ENCODE results near the gene SRD5A1.

Gene SRD5A1

GRCh38 chr5:6683241-6683640 lies 50.0 kb downstream of the SRD5A1 start:
- TF ChIP-seq, protein P1, sequence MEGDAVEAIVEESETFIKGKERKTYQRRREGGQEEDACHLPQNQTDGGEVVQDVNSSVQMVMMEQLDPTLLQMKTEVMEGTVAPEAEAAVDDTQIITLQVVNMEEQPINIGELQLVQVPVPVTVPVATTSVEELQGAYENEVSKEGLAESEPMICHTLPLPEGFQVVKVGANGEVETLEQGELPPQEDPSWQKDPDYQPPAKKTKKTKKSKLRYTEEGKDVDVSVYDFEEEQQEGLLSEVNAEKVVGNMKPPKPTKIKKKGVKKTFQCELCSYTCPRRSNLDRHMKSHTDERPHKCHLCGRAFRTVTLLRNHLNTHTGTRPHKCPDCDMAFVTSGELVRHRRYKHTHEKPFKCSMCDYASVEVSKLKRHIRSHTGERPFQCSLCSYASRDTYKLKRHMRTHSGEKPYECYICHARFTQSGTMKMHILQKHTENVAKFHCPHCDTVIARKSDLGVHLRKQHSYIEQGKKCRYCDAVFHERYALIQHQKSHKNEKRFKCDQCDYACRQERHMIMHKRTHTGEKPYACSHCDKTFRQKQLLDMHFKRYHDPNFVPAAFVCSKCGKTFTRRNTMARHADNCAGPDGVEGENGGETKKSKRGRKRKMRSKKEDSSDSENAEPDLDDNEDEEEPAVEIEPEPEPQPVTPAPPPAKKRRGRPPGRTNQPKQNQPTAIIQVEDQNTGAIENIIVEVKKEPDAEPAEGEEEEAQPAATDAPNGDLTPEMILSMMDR (IDR thresholded peaks at IDR 0.05): no peak
- TF ChIP-seq ZFX (IDR thresholded peaks at IDR 0.05; ENCODE audit: borderline replicate concordance): no peak
- no peak overlapping the region for H3K27ac ChIP-seq

GRCh38 chr5:6684075-6684474 lies 50.8 kb downstream of the SRD5A1 start:
- TF ChIP-seq, protein P1 (IDR thresholded peaks at IDR 0.05): no peak
- no peak for TF ChIP-seq ZFX (IDR thresholded peaks at IDR 0.05; ENCODE audit: borderline replicate concordance)
- no peak overlapping the region for H3K27ac ChIP-seq

DNA sequence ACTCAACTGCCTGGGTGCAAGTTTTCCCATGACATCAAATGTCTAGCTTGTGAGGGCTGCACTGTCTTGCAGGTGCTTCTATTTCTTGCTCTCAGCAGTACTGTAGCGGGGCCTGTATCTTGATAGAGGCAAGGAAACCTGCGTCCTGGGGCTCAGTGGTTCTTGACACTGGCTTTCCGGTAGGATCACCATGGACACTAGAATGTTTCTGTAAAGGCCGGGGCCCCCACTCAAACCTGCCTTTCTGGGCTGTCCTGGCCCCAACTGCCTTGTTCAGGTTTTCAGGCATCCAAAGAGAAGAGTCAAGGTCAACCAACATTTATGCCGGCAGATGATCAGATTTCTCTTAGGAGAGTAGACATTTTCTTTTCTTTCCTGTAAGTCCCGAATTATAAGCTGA lies 53.3 kb downstream of the SRD5A1 start:
- no peak overlapping the region for H3K27ac ChIP-seq
- TF ChIP-seq, protein P1 (IDR thresholded peaks at IDR 0.05): no peak
- no peak for TF ChIP-seq ZFX (IDR thresholded peaks at IDR 0.05; ENCODE audit: borderline replicate concordance)

- TF ChIP-seq, protein P1 (IDR thresholded peaks at IDR 0.05): no peak
- TF ChIP-seq ZFX (IDR thresholded peaks at IDR 0.05; ENCODE audit: borderline replicate concordance): no peak
- no peak overlapping the region for H3K27ac ChIP-seq
Measured at GRCh38 chr5:6686915-6687409, 53.7 kb downstream of the SRD5A1 start.

DNA sequence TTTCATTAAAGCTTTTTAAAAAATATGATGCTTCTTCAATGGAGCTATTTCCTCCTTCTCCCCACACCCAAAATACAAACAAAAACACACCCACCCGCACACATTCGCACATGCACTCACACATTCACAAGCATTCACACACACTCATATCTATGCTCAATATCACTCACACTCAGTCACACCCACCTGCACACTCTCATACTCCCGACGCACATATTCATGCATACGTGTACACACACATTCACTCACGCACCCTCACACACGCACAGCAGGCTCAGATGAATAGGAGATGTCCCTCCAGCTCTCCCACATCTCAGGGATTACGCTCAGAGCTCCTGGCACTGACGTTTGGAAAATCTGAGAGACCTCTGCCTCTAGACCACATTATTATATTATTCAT lies 54.3 kb downstream of the SRD5A1 start:
- no peak overlapping the region for H3K27ac ChIP-seq
- TF ChIP-seq ZFX (IDR thresholded peaks at IDR 0.05; ENCODE audit: borderline replicate concordance): no peak

DNA sequence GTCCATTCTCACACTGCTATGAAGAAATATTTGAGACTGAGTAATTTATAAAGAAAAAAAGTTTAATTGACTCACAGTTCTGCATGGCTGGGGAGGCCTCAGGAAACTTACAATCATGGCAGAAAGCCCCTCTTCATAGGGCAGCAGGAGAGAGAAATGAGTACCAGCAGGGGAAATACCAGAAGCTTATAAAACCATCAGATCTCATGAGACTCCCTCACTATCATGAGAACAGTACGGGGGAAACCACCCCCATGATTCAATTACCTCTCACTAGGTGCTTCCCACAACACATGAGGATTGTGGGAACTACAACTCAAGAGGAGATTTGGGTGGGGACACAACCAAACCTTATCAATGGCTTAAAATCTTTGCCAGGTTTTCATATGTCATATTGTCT lies 59.7 kb downstream of the SRD5A1 start:
- no peak for TF ChIP-seq ZFX (IDR thresholded peaks at IDR 0.05; ENCODE audit: borderline replicate concordance)

DNA sequence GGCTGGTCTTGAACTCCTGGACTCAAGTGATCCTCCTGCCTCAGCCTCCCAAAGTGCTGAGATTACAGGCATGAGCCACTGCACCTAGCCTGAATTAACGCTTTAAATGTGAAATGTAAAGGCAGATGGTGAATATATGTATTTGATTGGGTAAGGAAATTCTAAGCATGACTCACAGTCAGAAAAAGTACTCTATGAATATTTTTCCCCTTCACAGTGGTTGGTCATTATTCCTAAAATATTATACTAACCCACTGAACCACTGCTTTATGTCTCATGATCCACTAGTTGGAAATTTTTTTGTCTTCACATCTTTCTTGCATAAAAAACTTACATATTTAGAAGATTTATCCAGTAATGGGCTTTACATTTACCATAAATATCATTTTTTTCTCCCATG lies 65.5 kb downstream of the SRD5A1 start:
- TF ChIP-seq ZFX (IDR thresholded peaks at IDR 0.05; ENCODE audit: borderline replicate concordance): no peak
- TF ChIP-seq, protein P1 (IDR thresholded peaks at IDR 0.05): no peak

More for the DNA sequence above, 59.7 kb downstream of the SRD5A1 start:
- H3K27ac ChIP-seq: no peak overlapping the region

DNA sequence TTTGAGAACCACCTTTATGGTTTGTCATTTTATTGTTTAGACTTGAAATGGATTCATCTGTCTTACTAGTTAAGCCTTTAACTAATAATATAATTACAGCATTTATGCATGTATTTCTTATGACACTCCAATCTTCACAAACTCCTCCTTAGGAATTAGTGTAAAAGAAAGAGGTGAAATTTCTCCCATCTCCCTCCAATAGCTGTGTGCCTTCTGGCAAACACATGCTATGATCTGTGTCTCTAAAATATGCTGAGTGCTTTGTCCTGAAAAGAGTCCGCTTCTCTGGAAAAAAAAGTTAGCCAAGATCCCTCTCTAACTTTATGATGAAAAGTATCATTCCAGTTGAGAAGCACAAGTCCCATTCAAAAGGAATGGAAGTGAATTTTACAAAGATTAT lies 66.1 kb downstream of the SRD5A1 start:
- H3K27ac ChIP-seq: no peak overlapping the region
- TF ChIP-seq, protein P1 (IDR thresholded peaks at IDR 0.05): no peak
- TF ChIP-seq ZFX (IDR thresholded peaks at IDR 0.05; ENCODE audit: borderline replicate concordance): no peak

More for the DNA sequence above, 65.5 kb downstream of the SRD5A1 start:
- H3K27ac ChIP-seq: no peak overlapping the region
